Ishikawa (cell line): Measurements from ENCODE around the gene VEZF1.

Experiments used
- CEBPB ChIP-seq: IDR thresholded peaks from 2 replicates; pipeline ENCODE4 v1.6.1; 2012
- CREB1 ChIP-seq: IDR thresholded peaks from 2 replicates; pipeline ENCODE4 v1.6.1; 2012; ENCODE audit warnings: low read depth
- EGR1 ChIP-seq: IDR thresholded peaks from 2 replicates; pipeline ENCODE4 v1.6.1; 2012
- EP300 ChIP-seq: IDR thresholded peaks from 2 replicates; pipeline ENCODE4 v1.6.1; 2012; ENCODE audit warnings: borderline replicate concordance
- FOXM1 ChIP-seq: IDR thresholded peaks from 2 replicates; pipeline ENCODE4 v1.6.1; 2012; ENCODE audit warnings: low read depth, borderline replicate concordance
- NFIC ChIP-seq: IDR thresholded peaks from 2 replicates; pipeline ENCODE4 v1.6.1; 2012
- RAD21 ChIP-seq: IDR thresholded peaks from 2 replicates; pipeline ENCODE4 v1.6.1; 2012; ENCODE audit warnings: low read depth
- TAF1 ChIP-seq: IDR thresholded peaks from 2 replicates; pipeline ENCODE4 v1.6.1; 2012; ENCODE audit warnings: low read depth, mild to moderate bottlenecking
- TCF12 ChIP-seq: IDR thresholded peaks from 2 replicates; pipeline ENCODE4 v1.6.1; 2012; ENCODE audit warnings: low read depth
- TEAD4 ChIP-seq: IDR thresholded peaks from 2 replicates; pipeline ENCODE4 v1.6.1; 2012
- YY1 ChIP-seq: IDR thresholded peaks from 2 replicates; pipeline ENCODE4 v1.6.1; 2012; ENCODE audit warnings: low read depth
- ZBTB7A ChIP-seq: IDR thresholded peaks from 2 replicates; pipeline ENCODE4 v1.6.1; 2012; ENCODE audit warnings: low read depth
- TF ChIP-seq, protein P1 (sequence below): IDR thresholded peaks from 2 replicates; pipeline ENCODE4 v1.6.1; 2012
- TF ChIP-seq, protein P2 (sequence below): IDR thresholded peaks from 2 replicates; pipeline ENCODE4 v1.6.1; 2012; ENCODE audit warnings: low read depth, mild to moderate bottlenecking
- TF ChIP-seq, protein P3 (sequence below): IDR thresholded peaks from 2 replicates; pipeline ENCODE4 v1.6.1; 2012

Gene VEZF1

DNA sequence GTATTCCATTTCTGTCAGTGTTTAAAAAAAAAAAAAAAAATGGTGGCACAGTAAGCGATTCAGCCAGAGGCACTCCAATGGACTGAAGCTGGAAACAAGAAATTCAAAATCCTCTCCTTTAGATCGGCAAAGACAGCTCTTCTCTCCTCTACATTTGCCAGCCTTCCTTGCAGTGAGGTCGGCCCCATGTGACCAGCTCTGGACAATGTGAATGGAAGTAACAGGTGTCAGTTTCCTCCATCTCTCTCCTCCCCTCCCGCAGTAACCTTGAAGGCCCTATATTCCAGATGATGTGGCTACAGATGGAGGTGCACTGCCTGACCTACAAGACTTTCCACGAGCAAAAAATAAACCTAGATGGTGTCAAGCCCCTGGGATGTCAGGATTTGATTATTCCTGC, 47.8 kb downstream of the VEZF1 start:
- TF ChIP-seq EP300 (no peak), TCF12 (no peak), TEAD4 (no peak), NFIC (no peak), RAD21 (no peak), YY1 (no peak), FOXM1 (no peak)
- TF ChIP-seq, protein P1, sequence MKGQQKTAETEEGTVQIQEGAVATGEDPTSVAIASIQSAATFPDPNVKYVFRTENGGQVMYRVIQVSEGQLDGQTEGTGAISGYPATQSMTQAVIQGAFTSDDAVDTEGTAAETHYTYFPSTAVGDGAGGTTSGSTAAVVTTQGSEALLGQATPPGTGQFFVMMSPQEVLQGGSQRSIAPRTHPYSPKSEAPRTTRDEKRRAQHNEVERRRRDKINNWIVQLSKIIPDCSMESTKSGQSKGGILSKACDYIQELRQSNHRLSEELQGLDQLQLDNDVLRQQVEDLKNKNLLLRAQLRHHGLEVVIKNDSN = peak; percentile 95

DNA sequence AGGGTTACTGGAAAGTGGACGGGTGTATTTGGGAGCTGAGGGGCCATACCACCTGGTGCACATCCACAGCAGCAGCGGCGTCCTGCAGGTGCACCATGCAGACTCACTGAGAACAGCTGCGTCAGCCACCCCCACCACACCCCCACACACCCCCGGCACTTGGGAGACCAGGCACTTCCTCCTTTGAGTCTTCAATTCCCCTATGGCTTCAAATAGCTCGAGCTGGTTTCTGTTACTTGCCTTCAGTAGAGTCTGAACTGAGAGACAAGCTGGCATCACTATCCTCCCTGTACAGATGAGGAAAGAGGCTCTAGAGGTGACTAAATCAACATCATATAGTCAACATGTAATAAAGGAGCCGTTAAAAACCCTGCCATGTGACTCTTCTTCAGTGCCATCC, 48.3 kb downstream of the VEZF1 start:
- TF ChIP-seq EGR1 = no peak
- no peak for TF ChIP-seq CREB1
- TF ChIP-seq EP300 = no peak
- TF ChIP-seq TCF12 = no peak

DNA sequence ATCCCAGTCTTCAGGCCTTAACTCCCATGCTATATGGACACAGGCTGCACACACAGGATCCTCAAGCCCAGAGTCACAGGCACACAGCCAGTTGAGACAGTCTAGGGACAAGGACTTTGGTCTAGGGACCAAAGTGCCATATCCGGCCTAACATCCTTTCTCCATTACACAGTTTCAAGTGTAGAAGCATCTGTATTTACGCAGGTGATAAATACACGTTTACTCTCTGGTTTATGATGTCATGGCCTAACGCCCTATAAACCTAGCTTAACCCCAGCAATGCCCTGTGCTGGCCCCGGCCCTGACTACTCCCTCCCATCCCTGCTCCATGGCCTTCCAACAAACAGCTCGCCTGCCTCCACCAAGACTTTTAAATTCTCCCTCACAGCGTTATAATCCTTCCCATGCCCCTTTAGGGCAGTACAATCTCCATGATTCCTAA, 50.0 kb downstream of the VEZF1 start:
- TF ChIP-seq CEBPB (no peak), TAF1 (no peak)

DNA sequence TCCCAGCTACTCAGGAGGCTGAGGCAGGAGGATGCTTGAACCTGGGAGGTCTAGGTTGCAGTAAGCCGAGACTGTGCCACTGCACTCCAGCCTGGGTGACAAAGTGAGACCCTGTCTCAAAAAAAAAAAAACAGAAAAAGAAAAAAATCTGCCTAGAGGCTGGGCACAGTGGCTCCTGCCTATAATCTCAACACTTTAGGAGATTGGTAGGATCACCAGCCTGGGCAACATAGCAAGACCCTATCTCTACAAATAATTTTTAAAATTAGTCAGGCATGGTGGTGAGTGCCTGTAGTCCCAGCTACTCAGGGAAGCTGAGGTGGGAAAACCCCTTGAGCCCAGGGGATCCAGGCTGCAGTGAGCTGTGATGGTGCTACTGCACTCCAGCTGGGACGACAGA, 50.6 kb downstream of the VEZF1 start:
- TF ChIP-seq TEAD4 = no peak
- TF ChIP-seq CEBPB = no peak
- no peak for TF ChIP-seq CREB1
- no peak for TF ChIP-seq EGR1
- TF ChIP-seq, protein P2, sequence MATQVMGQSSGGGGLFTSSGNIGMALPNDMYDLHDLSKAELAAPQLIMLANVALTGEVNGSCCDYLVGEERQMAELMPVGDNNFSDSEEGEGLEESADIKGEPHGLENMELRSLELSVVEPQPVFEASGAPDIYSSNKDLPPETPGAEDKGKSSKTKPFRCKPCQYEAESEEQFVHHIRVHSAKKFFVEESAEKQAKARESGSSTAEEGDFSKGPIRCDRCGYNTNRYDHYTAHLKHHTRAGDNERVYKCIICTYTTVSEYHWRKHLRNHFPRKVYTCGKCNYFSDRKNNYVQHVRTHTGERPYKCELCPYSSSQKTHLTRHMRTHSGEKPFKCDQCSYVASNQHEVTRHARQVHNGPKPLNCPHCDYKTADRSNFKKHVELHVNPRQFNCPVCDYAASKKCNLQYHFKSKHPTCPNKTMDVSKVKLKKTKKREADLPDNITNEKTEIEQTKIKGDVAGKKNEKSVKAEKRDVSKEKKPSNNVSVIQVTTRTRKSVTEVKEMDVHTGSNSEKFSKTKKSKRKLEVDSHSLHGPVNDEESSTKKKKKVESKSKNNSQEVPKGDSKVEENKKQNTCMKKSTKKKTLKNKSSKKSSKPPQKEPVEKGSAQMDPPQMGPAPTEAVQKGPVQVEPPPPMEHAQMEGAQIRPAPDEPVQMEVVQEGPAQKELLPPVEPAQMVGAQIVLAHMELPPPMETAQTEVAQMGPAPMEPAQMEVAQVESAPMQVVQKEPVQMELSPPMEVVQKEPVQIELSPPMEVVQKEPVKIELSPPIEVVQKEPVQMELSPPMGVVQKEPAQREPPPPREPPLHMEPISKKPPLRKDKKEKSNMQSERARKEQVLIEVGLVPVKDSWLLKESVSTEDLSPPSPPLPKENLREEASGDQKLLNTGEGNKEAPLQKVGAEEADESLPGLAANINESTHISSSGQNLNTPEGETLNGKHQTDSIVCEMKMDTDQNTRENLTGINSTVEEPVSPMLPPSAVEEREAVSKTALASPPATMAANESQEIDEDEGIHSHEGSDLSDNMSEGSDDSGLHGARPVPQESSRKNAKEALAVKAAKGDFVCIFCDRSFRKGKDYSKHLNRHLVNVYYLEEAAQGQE = no peak
- TF ChIP-seq NFIC = no peak
- TF ChIP-seq, protein P1 = no peak
- TF ChIP-seq, protein P3, sequence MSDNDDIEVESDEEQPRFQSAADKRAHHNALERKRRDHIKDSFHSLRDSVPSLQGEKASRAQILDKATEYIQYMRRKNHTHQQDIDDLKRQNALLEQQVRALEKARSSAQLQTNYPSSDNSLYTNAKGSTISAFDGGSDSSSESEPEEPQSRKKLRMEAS = no peak
- TF ChIP-seq EP300 = no peak
- TF ChIP-seq TCF12 = no peak
- no peak for TF ChIP-seq ZBTB7A
- TF ChIP-seq YY1 = no peak
- no peak for TF ChIP-seq FOXM1
- no peak for TF ChIP-seq RAD21
- no peak for TF ChIP-seq TAF1

DNA sequence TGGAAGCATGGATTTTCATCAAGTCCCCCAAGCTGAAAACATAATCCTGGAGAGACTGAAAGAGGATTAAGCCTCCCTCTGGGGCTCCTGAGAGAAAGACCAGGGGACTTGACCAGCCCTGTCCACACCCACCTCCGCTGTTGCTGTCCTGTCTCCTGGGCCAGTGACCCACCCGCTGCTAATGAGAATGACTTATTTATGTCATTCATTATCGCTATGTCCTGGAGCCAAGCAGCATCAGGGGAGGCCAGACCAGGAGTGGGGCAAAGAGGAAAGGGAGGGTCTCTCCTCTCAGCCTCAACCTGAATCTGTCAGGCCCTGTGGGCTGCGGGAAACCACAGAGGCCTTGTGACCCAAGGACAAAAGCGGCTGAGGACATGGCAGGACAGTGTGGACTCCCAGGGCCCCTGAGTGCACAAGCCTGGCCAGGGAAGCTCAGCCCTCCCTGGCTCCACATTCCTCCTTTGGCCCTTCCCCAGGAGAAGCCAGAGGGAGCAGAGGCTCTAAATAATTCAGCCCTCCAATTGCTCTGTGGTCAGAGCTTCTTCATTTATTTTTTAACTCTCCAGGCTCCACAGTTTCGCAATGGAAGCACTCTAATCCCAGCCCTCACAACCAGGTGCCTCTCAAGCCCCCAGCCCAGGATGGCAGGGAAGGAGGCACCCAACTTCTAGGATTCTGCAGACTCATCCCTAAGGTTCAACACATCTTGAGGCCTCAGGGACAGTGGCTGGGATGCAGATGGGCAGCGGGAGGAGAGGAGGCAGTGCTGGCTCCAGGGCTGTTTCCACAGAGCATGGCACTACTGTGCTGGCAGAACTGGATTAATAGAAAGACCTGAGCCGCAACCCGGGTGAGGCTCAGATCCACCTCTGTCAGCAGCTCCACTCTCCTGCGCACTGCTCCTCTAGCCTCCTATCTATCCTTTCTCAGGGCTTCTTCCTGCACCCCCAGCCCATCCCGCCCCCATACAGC, 51.9 kb downstream of the VEZF1 start:
- TF ChIP-seq NFIC = no peak
- peak; percentile 56; the same call in 1 of the 2 replicates for TF ChIP-seq CEBPB
- TF ChIP-seq CREB1 = no peak

DNA sequence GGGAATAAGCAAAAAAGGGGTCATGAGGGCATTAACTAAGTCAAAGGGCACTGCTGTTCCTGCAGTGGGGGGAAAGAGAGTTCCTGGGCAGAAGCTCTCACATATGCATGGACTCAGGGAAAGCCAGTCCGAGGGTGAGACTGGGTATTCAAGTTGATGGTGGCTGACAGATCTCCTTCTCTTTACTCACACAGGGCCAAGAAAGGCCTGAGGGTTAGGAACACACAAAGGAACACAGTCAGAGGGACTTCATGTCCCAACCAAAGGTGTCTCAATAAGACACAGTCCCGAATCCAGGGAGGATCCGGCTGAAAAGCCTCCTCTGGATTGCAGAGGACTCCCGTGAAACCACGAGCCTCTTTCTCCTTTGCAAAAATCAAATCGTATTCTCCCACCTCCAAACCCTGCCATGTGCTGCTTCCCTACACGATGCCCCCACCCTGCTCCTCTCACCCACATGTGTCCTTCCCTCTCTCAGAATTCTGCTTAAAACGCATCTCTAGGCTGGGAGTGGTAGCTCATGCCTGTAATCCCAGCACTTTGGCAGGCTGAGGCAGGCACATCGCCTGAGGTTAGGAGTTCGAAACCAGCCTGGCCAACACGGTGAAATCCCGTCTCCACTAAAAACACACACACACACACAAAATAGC, 56.4 kb downstream of the VEZF1 start:
- TF ChIP-seq ZBTB7A (no peak), EP300 (no peak), TEAD4 (no peak), NFIC (no peak), EGR1 (no peak), RAD21 (no peak), YY1 (no peak), FOXM1 (no peak), TCF12 (no peak), TAF1 (no peak), CREB1 (no peak), CEBPB (no peak)
- TF ChIP-seq, protein P2 = no peak
- TF ChIP-seq, protein P3 = no peak
- TF ChIP-seq, protein P1 = no peak
